AG09309 (cell line): Measurements from ENCODE around the gene DHRSX.
"Not testable (repeated sequence)": the region's sequence is repeated elsewhere in the genome, so short reads cannot be mapped to it uniquely, and the experiment has no call there.

Experiments used
- DNase-seq: peaks from one replicate; pipeline ENCODE4 v3.0.0-alpha.2; 2010; ENCODE audit warnings: low read depth
- H3K4me3 ChIP-seq: 2 replicates; pipeline ENCODE4 v1.5.1; 2011; ENCODE audit warnings: mild to moderate bottlenecking, low read depth, low read length, moderate library complexity; ENCODE audit not compliant: control insufficient read depth
- CTCF ChIP-seq: IDR thresholded peaks from 2 replicates; pipeline ENCODE4 v1.5.1; 2011; ENCODE audit warnings: mild to moderate bottlenecking, low read depth, low read length, inconsistent platforms; ENCODE audit not compliant: insufficient read depth, control insufficient read depth; ENCODE audit errors: missing control alignments

Gene DHRSX

GRCh38 chrX:2479420-2479780, 21.4 kb downstream of the DHRSX start:
- H3K4me3 ChIP-seq, result no peak overlapping the region
- DNase-seq, result no peak
- TF ChIP-seq CTCF, result no peak

GRCh38 chrX:2478546-2479419, 22.0 kb downstream of the DHRSX start:
- H3K4me3 ChIP-seq, result no peak overlapping the region
- no peak for DNase-seq
- no peak for TF ChIP-seq CTCF

- not testable (repeated sequence) for H3K4me3 ChIP-seq, DNase-seq
Measured at GRCh38 chrX:2477313-2477712, 23.5 kb downstream of the DHRSX start.

- no peak for TF ChIP-seq CTCF
- no peak overlapping the region for H3K4me3 ChIP-seq
- DNase-seq, result no peak
Measured at GRCh38 chrX:2474963-2475726, 25.6 kb downstream of the DHRSX start.

- no peak for TF ChIP-seq CTCF
- H3K4me3 ChIP-seq, result no peak overlapping the region
- DNase-seq, result no peak
Measured at GRCh38 chrX:2474280-2474962, 26.4 kb downstream of the DHRSX start.

GRCh38 chrX:2473064-2473463, 27.7 kb downstream of the DHRSX start:
- not testable (repeated sequence) for H3K4me3 ChIP-seq

GRCh38 chrX:2471641-2472040, 29.1 kb downstream of the DHRSX start:
- no peak overlapping the region for H3K4me3 ChIP-seq
- DNase-seq, result no peak
- no peak for TF ChIP-seq CTCF

More at GRCh38 chrX:2473064-2473463, 27.7 kb downstream of the DHRSX start:
- not testable (repeated sequence) for DNase-seq

GRCh38 chrX:2471126-2471525, 29.6 kb downstream of the DHRSX start:
- H3K4me3 ChIP-seq, DNase-seq: not testable (repeated sequence)

- DNase-seq, H3K4me3 ChIP-seq: not testable (repeated sequence)
Measured at GRCh38 chrX:2469852-2470251, 30.9 kb downstream of the DHRSX start.
